GM20431 (cell line): Measurements from ENCODE around the gene CHAF1A.

Experiments used
- in situ Hi-C: fragments of 300-500 bp; cut with MseI, MboI; formaldehyde crosslinking; loops from one replicate; pipeline ENCODE4 v1.15.0; 2020; ENCODE audit warnings: low sequenced_read_pairs; ENCODE audit not compliant: unreplicated experiment

CHAF1A gene

DNA sequence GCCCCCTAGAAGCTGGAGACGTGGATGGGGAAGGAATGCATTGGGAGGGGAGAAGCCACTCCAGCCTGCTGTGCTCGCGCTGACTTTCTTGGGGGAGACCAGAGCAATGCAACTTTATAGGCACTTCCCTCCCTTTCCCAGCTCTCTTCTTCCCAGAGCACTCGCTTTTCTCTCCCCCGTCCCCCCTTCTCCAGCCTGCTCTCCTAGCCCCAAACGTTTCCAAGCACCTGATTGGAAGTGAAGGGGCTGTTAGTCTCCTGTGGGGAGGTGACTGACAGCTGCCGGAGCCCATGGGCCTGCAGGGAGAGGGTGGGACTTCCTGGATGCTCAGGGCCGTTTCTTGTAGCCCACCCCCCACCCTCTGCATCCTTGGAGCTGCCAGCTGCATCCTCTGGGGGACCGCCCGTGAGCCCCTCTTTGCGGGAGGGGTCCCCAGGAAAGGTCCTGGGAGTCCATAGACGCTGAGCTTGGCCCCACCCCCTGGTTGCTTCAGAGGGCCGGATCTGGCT is 72.1 kb downstream of the CHAF1A start:
- in situ Hi-C loops, result no loop called here

DNA sequence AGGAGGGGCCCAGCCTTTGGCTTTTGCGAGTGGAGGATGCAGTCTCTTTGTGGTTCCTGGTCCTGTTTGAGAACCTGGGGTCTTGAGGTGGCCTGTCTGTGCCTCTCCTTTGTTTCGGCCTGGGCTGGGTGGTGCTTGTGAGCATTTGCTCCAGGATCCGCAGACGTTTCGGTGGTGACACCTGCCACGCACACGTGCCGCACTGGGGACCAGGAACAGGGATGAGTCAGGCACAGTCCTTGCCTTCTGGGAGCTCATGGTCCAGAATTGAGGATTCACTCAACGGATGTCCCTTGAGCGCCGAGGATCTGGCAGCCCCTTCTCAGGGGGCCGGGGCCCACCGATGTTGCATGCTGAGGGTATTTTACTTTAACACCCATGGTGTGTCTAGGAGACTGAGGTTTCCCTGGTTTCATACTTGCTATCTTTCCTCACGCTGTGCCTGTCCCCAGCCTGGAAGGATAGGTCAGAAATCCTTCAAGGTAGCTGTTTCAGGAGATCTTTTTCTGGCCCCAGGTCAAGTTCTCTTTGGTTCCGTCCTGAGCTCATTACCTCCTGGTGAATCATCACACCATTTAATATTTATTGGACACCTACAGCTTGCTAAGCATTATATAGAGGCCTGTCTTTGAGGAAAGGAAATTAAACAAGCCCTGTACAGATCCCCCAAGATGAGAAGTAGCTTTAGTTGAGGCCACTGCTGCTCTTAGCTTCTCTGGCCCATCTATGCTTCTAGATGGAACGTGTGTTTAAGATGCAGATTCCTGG is 74.8 kb downstream of the CHAF1A start:
- in situ Hi-C loops, result no loop called here

DNA sequence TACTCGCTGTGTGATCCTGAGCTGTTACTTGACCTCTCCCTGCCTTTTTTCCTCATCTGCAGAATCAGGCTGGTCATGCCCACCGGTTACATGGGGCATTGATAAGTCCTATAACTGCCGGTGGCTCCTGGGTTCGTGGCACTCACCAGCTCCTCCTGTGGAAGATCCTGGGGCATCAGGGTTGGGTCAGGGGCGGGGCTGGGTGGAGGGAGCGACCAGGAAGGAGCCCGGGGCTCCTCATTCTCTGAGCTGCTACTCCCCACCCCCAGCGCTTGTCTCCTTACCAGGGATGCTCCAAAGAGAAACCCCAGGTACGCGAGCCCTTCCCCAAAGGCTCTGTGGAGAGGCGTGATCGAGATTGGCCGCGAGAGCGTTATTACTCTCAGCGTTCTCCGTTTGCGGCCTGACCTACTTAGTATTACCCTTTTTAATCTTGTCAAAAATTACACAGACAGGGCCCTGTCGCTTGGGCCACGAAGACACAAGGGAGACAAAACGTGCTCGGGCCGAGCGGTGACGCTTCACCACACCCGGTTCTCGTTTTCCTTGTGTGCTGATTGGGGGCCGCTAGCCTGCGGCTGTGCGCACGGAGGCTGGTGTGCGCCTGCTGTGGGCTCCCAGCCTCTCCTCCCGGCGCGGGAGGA is 80.4 kb downstream of the CHAF1A start:
- in situ Hi-C loops, result no loop called here

DNA sequence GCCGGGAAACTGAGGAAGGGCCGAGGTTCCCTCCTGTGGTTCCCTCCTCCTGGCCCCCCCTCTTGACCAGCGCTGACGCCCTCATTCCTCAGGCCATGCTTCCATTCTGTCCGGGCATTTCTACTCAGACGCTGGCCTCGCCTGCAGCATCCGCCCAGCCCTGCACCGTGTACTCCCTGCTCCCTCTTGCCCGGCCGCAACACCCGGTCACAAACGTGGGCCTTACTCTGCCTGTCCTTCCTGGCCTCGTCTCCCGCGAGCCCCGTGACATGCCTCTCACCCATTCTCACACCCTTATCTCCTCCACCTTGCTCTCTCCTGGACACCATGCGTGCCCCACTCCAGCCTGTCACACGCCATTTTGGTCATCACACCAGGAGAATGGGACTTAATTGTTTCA is 80.9 kb downstream of the CHAF1A start:
- in situ Hi-C loops, result no loop called here

DNA sequence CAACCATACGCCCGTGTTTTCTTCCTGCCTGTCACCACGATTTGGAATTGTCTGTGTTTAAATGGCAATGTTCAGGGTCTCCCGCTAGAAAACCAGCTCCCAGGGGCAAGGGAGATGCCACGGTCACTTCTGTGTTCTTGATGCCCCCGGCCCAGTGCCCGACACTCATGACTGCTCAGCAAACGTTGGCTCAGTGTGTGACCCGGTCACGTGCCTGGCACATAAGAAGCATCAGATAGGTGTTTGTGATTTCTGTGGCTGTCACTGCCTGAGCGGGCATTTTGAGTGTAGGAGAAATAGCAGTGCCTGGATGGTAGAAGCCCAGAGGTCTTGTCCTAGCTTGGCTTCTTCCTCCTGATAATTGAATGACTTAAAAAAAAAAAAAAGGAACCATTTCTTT is 85.1 kb downstream of the CHAF1A start:
- in situ Hi-C loops, result no loop called here

DNA sequence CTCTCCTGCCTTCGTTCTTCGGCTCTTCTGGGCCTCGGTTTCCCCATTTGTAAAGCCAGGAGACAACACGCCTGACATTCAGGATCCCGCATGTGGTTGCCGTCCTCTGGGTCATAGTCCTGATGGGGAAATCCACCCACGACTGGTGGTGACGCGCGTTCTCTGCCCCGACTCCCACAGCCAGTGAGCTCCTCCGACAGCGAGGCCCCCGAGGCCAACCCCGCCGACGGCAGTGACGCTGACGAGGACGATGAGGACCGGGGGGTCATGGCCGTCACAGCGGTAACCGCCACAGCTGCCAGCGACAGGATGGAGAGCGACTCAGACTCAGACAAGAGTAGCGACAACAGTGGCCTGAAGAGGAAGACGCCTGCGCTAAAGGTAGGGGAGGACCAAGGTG is 86.1 kb downstream of the CHAF1A start:
- in situ Hi-C loops, result no loop called here

DNA sequence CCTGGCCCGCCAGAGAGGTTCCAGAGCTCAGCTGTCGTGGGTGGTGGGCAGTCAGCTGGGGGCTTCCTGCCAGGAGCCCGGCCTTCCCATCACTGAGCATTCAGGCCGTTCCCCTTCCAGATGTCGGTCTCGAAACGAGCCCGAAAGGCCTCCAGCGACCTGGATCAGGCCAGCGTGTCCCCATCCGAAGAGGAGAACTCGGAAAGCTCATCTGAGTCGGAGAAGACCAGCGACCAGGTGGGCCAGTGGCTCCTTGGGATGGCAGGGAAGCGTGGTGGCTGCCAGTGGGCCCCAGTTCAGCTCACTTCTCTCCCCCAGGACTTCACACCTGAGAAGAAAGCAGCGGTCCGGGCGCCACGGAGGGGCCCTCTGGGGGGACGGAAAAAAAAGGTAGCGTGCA is 89.0 kb downstream of the CHAF1A start:
- in situ Hi-C loops, result no loop called here

DNA sequence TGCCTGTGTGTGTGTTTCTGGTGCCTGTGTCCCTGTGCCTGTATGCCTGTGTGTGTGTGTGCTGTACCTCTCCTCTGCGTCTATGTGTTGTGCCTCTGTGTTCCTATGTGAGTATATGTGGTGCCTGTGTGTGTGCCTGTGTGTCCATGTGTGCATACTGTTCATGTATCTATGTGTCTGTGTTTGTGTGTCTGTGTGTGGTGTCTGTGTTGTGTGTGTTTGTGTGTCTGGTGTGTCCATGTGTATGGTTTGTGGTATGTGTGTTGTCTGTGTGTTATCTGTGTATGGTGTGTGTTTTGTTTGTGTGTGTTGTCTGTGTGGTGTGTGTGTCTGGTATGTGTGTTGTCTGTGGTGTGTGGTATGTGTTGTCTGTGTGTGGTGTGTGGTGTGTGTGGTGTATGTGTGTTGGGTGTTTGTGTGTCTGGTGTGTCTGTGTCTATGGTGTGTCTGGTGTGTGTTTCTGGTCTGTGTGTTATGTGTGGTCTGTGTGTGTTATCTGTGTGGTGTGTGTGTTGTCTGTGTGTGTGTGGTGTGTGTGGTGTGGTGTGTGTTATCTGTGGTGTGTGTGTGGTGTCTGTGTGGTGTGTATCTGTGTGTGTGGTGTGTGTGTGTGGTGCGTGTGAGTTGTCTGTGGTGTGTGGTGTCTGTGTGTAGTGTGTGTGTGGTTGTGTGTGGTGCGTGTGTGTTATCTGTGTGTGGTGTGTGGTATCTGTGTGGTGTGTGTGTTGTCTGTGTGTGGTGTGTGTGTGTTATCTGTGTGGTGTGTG is 90.1 kb downstream of the CHAF1A start:
- in situ Hi-C loops, result no loop called here
